Progenitor cell of endocrine pancreas (in vitro differentiated cells): ENCODE data around the gene S100A7. TPM values are rescaled to one million over a fixed set of nuclear protein-coding genes. Genes with fewer than 3 reads are reported as not detected.

ENCODE experiments used
- DNase-seq: peaks from one replicate; pipeline ENCODE4 v3.0.0; 2021; ENCODE audit warnings: low spot score; ENCODE audit not compliant: unreplicated experiment
- H3K27ac Mint-ChIP-seq: 2 replicates; pipeline ENCODE4 v1.8.0; 2021; ENCODE audit warnings: mild to moderate bottlenecking, moderate library complexity, mixed read lengths
- H3K27me3 Mint-ChIP-seq: 2 replicates; pipeline ENCODE4 v1.8.0; 2021; ENCODE audit warnings: mixed read lengths
- H3K36me3 Mint-ChIP-seq: 2 replicates; pipeline ENCODE4 v1.8.0; 2022; ENCODE audit warnings: mixed read lengths; ENCODE audit not compliant: insufficient read depth
- H3K4me1 Mint-ChIP-seq: 2 replicates; pipeline ENCODE4 v1.8.0; 2021; ENCODE audit warnings: low read depth, mixed read lengths
- H3K4me3 Mint-ChIP-seq: 2 replicates; pipeline ENCODE4 v1.8.0; 2021; ENCODE audit warnings: low read depth, mild to moderate bottlenecking, moderate library complexity, mixed read lengths
- H3K9me3 Mint-ChIP-seq: 2 replicates; pipeline ENCODE4 v1.8.0; 2021; ENCODE audit warnings: low read depth, mixed read lengths
- CTCF ChIP-seq: fragments of 200-600 bp; sonication (generic); IDR thresholded peaks from one replicate; pipeline ENCODE4 v1.5.0; 2021; ENCODE audit warnings: antibody characterized with exemption, mild to moderate bottlenecking; ENCODE audit not compliant: unreplicated experiment
- total RNA-seq: library from RNA; stranded (reverse); gene quantifications from 2 replicates; pipeline ENCODE4 v1.2.1, GENCODE V29; 2021

S100A7 gene
- total RNA-seq, 1 donor from 2014 or later, result not detected

- Mint-ChIP-seq H3K36me3 (no peaks in the 10 kb centered on the region), H3K4me3 (no peak overlapping the region), H3K27ac (no peak overlapping the region), H3K27me3 (peaks cover 26% of the 10 kb centered on the region), H3K4me1 (no peaks in the 10 kb centered on the region), H3K9me3 (no peaks in the 10 kb centered on the region)
- no peak for TF ChIP-seq CTCF
- no peak for DNase-seq
Measured at GRCh38 chr1:153438599-153438998, 21.9 kb downstream of the S100A7 start.

GRCh38 chr1:153437236-153437635, 23.2 kb downstream of the S100A7 start:
- Mint-ChIP-seq H3K27ac (no peak overlapping the region), H3K4me1 (no peaks in the 10 kb centered on the region), H3K9me3 (no peaks in the 10 kb centered on the region), H3K27me3 (peaks cover 23% of the 10 kb centered on the region), H3K36me3 (no peaks in the 10 kb centered on the region), H3K4me3 (no peak overlapping the region)
- no peak for TF ChIP-seq CTCF
- DNase-seq, result no peak

- no peaks in the 10 kb centered on the region for H3K4me1 Mint-ChIP-seq
- H3K9me3 Mint-ChIP-seq, result no peaks in the 10 kb centered on the region
- H3K27ac Mint-ChIP-seq, result no peak overlapping the region
- DNase-seq, result no peak
- no peaks in the 10 kb centered on the region for H3K36me3 Mint-ChIP-seq
- TF ChIP-seq CTCF, result no peak
- no peak overlapping the region for H3K4me3 Mint-ChIP-seq
- peaks cover 23% of the 10 kb centered on the region for H3K27me3 Mint-ChIP-seq
Measured at GRCh38 chr1:153434746-153435455, 25.6 kb downstream of the S100A7 start.

GRCh38 chr1:153432874-153433681, 27.4 kb downstream of the S100A7 start:
- Mint-ChIP-seq H3K27me3 (peaks cover 24% of the 10 kb centered on the region), H3K4me3 (no peak overlapping the region), H3K4me1 (no peaks in the 10 kb centered on the region), H3K9me3 (no peaks in the 10 kb centered on the region), H3K36me3 (no peaks in the 10 kb centered on the region), H3K27ac (no peak overlapping the region)
- TF ChIP-seq CTCF, result no peak
- no peak for DNase-seq

GRCh38 chr1:153431928-153432327, 28.5 kb downstream of the S100A7 start:
- no peaks in the 10 kb centered on the region for H3K36me3 Mint-ChIP-seq
- no peak overlapping the region for H3K27ac Mint-ChIP-seq
- TF ChIP-seq CTCF, result no peak
- H3K4me3 Mint-ChIP-seq, result no peak overlapping the region
- H3K27me3 Mint-ChIP-seq, result peaks cover 21% of the 10 kb centered on the region
- no peaks in the 10 kb centered on the region for H3K4me1 Mint-ChIP-seq
- DNase-seq, result no peak
- H3K9me3 Mint-ChIP-seq, result no peaks in the 10 kb centered on the region
